Measurements from ENCODE around the gene POLR2A. TPM values are rescaled to one million over a fixed set of nuclear protein-coding genes. Genes with fewer than 3 reads are reported as not detected.

The POLR2A gene
- total and polyA plus RNA-seq, 2 of the 4 experiments (the other 2 are of a cell fraction): 54.0 to 56.6 TPM

DNA sequence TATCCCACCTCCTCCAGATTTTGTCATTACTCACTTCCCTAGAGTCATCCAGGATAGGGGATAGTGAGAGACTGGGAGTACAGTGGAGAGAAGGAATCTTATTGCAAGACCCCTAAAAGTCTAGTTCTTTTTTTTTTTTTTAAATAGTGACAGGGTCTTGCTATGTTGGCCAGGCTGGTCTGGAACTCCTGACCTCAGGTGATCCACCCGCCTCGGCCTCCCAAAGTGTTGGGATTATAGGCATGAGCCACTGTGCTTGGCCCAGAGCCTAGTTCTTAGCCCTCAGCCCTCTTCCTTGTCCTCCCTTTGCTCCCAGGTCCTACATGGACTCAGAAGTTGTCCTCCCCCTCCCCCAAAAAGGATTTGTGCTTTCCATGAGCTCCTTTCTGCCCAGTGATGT is 42.0 kb upstream of the POLR2A start:
- no peak overlapping the region for H3K27ac ChIP-seq (ENCODE audit: insufficient read depth, low read length)
- H3K9me1 ChIP-seq (ENCODE audit: insufficient read depth, low read length): 0 out of 2 replicates have a peak, but pooled peaks cover 8% of the 10 kb centered on the region
- no peak for DNase-seq
- no peak overlapping the region for H2BK15ac ChIP-seq (ENCODE audit: low read depth, low read length)
- no peak overlapping the region for H4K8ac ChIP-seq (ENCODE audit: low read depth in 2 of 2, low read length in 2 of 2)
- H3K9me3 ChIP-seq (ENCODE audit: control insufficient read depth, insufficient read depth, low read length): no peaks in the 10 kb centered on the region
- no CpG with 5 or more reads among the region's 2 CpGs for WGBS, 2 experiments (ENCODE audit: extremely low coverage in 2 of 2, insufficient read length in 1 of 2)
- H3K56ac ChIP-seq (ENCODE audit: extremely low read depth, insufficient read depth, low read length): no peak overlapping the region
- no peak overlapping the region for H2AK9ac ChIP-seq (replicated peaks; ENCODE audit: low read depth, low read length, poor library complexity)
- no peak overlapping the region for H2BK5ac ChIP-seq (ENCODE audit: low read depth, low read length, poor library complexity, severe bottlenecking)
- dilution Hi-C loops (cut with HindIII; ENCODE audit: low sequenced_read_pairs, unreplicated experiment) (no loop called here), intact Hi-C loops (cut with micrococcal nuclease) (no loop called here), in situ Hi-C loops (cut with MboI; ENCODE audit: low sequenced_read_pairs) (no loop called here)
- H4K5ac ChIP-seq (ENCODE audit: low read depth, low read length): no peak overlapping the region
- BruUV-seq (replicated peaks): no TSS peak
- H2BK20ac ChIP-seq (ENCODE audit: low read depth, low read length): no peak overlapping the region
- CTCF ChIA-PET: no interaction called here
- H3K79me1 ChIP-seq (ENCODE audit: low read depth in 1 of 2, low read length in 2 of 2): no peaks in the 10 kb centered on the region
- no peak overlapping the region for H3K4me2 ChIP-seq (ENCODE audit: low read depth, low read length)
- no peak overlapping the region for H3K4ac ChIP-seq (ENCODE audit: low read depth, low read length)
- H2AK5ac ChIP-seq (ENCODE audit: low read depth, low read length): no peak overlapping the region
- peaks cover 50% of the 10 kb centered on the region for H3K27me3 ChIP-seq (ENCODE audit: control insufficient read depth, insufficient read depth, low read length)
- H3K14ac ChIP-seq (replicated peaks; ENCODE audit: low read depth, low read length): no peak overlapping the region
- H2BK120ac ChIP-seq (ENCODE audit: low read depth, low read length): no peak overlapping the region
- H3K4me3 ChIP-seq (ENCODE audit: insufficient read depth, low read depth, low read length): no peak overlapping the region
- peaks cover 22% of the 10 kb centered on the region for H3K4me1 ChIP-seq (ENCODE audit: control insufficient read depth, insufficient read depth, low read length)
- H3K18ac ChIP-seq (ENCODE audit: low read depth, low read length): no peak overlapping the region
- no peak overlapping the region for H4K91ac ChIP-seq (ENCODE audit: insufficient read depth, low read depth, low read length)
- H3K36me3 ChIP-seq (ENCODE audit: control insufficient read depth, insufficient read depth, low read length): no peaks in the 10 kb centered on the region
- no peak for TF ChIP-seq SMC3 (IDR thresholded peaks at IDR 0.05; ENCODE audit: low read depth, low read length)
- TF ChIP-seq MXI1 (IDR thresholded peaks at IDR 0.05; ENCODE audit: borderline replicate concordance, low read depth, low read length): no peak
- no peak for TF ChIP-seq USF2 (IDR thresholded peaks at IDR 0.05; ENCODE audit: low read depth, low read length)
- TF ChIP-seq, protein P1, sequence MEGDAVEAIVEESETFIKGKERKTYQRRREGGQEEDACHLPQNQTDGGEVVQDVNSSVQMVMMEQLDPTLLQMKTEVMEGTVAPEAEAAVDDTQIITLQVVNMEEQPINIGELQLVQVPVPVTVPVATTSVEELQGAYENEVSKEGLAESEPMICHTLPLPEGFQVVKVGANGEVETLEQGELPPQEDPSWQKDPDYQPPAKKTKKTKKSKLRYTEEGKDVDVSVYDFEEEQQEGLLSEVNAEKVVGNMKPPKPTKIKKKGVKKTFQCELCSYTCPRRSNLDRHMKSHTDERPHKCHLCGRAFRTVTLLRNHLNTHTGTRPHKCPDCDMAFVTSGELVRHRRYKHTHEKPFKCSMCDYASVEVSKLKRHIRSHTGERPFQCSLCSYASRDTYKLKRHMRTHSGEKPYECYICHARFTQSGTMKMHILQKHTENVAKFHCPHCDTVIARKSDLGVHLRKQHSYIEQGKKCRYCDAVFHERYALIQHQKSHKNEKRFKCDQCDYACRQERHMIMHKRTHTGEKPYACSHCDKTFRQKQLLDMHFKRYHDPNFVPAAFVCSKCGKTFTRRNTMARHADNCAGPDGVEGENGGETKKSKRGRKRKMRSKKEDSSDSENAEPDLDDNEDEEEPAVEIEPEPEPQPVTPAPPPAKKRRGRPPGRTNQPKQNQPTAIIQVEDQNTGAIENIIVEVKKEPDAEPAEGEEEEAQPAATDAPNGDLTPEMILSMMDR (conservative IDR thresholded peaks at IDR 0.05; ENCODE audit: low read depth, low read length): no peak
- TF ChIP-seq MAFK (IDR thresholded peaks at IDR 0.05; ENCODE audit: low read depth, low read length): no peak
- TF ChIP-seq CHD1 (IDR thresholded peaks at IDR 0.05; ENCODE audit: low read depth, low read length): no peak
- no peak for TF ChIP-seq RFX5 (IDR thresholded peaks at IDR 0.05; ENCODE audit: low read depth, low read length)
- no peak for TF ChIP-seq POLR2A (IDR thresholded peaks at IDR 0.05; ENCODE audit: low read depth, low read length)
- TF ChIP-seq NFE2L2 (IDR thresholded peaks at IDR 0.05; ENCODE audit: low read depth, low read length): no peak
- TF ChIP-seq FOS (IDR thresholded peaks at IDR 0.05; ENCODE audit: low read depth, low read length): no peak
- no peak for TF ChIP-seq RAD21 (IDR thresholded peaks at IDR 0.05; ENCODE audit: low read length)
- TF ChIP-seq MAZ (IDR thresholded peaks at IDR 0.05; ENCODE audit: borderline replicate concordance, low read depth, low read length): no peak
- no peak for TF ChIP-seq ELK1 (IDR thresholded peaks at IDR 0.05; ENCODE audit: borderline replicate concordance, low read depth, low read length)
- no peak for TF ChIP-seq BHLHE40 (IDR thresholded peaks at IDR 0.05; ENCODE audit: low read depth, low read length)
- no peak for TF ChIP-seq CEBPB (IDR thresholded peaks at IDR 0.05; ENCODE audit: low read depth, low read length)
- no peak for TF ChIP-seq RCOR1 (IDR thresholded peaks at IDR 0.05; ENCODE audit: insufficient replicate concordance, low read length)
- H3K23ac ChIP-seq (ENCODE audit: low read depth, low read length): no peak overlapping the region
- POLR2A ChIA-PET (ENCODE audit: unreplicated experiment): no interaction called here
- H3K9ac ChIP-seq (ENCODE audit: low read depth, low read length): no peak overlapping the region
- no peak for ATAC-seq (ENCODE audit: low read depth)
- 0 out of 2 replicates have a peak, but pooled peaks cover 3% of the 10 kb centered on the region for H4K20me1 ChIP-seq (ENCODE audit: insufficient read depth, low read length)
- H2AFZ ChIP-seq (replicated peaks; ENCODE audit: low read length, poor library complexity): no peak overlapping the region
